ENCODE measurements around the gene SH3PXD2A.

GRCh38 chr10:103804871-103805270, 50.5 kb downstream of the SH3PXD2A start:
- TF ChIP-seq, protein P1, sequence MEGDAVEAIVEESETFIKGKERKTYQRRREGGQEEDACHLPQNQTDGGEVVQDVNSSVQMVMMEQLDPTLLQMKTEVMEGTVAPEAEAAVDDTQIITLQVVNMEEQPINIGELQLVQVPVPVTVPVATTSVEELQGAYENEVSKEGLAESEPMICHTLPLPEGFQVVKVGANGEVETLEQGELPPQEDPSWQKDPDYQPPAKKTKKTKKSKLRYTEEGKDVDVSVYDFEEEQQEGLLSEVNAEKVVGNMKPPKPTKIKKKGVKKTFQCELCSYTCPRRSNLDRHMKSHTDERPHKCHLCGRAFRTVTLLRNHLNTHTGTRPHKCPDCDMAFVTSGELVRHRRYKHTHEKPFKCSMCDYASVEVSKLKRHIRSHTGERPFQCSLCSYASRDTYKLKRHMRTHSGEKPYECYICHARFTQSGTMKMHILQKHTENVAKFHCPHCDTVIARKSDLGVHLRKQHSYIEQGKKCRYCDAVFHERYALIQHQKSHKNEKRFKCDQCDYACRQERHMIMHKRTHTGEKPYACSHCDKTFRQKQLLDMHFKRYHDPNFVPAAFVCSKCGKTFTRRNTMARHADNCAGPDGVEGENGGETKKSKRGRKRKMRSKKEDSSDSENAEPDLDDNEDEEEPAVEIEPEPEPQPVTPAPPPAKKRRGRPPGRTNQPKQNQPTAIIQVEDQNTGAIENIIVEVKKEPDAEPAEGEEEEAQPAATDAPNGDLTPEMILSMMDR (IDR thresholded peaks at IDR 0.05) = no peak
- TF ChIP-seq EZH2 (IDR thresholded peaks at IDR 0.05) (no peak), EZH2phosphoT487 (IDR thresholded peaks at IDR 0.05) (peak; percentile 82)

Data from neural progenitor cell (in vitro differentiated cells).